Activated naive CD8-positive, alpha-beta T cell treated with anti-CD3 and anti-CD28 coated beads, Interleukin-2, amount 50 U/mL, for 24 hours (primary cell): Measurements from ENCODE around the gene ARHGAP42.

ENCODE experiments used
- ATAC-seq: fragments of 150-1000 bp; cut with Tn5 transposase; one replicate; pipeline ENCODE4 v1.10.0; 2021
- DNase-seq: peaks from one replicate; pipeline ENCODE4 v3.0.0; 2021
- H3K27ac Mint-ChIP-seq: one replicate; pipeline ENCODE4 v1.8.0; 2021; ENCODE audit warnings: mild to moderate bottlenecking, mixed read lengths
- H3K27me3 Mint-ChIP-seq: one replicate; pipeline ENCODE4 v1.8.0; 2021; ENCODE audit warnings: mixed read lengths
- H3K36me3 Mint-ChIP-seq: one replicate; pipeline ENCODE4 v1.8.0; 2021; ENCODE audit warnings: low read depth, mixed read lengths
- H3K4me1 Mint-ChIP-seq: one replicate; pipeline ENCODE4 v1.8.0; 2021; ENCODE audit warnings: mixed read lengths
- H3K4me3 Mint-ChIP-seq: one replicate; pipeline ENCODE4 v1.8.0; 2021; ENCODE audit warnings: mild to moderate bottlenecking, moderate library complexity, mixed read lengths
- H3K9me3 Mint-ChIP-seq: one replicate; pipeline ENCODE4 v1.8.0; 2021; ENCODE audit warnings: mixed read lengths

The ARHGAP42 gene

DNA sequence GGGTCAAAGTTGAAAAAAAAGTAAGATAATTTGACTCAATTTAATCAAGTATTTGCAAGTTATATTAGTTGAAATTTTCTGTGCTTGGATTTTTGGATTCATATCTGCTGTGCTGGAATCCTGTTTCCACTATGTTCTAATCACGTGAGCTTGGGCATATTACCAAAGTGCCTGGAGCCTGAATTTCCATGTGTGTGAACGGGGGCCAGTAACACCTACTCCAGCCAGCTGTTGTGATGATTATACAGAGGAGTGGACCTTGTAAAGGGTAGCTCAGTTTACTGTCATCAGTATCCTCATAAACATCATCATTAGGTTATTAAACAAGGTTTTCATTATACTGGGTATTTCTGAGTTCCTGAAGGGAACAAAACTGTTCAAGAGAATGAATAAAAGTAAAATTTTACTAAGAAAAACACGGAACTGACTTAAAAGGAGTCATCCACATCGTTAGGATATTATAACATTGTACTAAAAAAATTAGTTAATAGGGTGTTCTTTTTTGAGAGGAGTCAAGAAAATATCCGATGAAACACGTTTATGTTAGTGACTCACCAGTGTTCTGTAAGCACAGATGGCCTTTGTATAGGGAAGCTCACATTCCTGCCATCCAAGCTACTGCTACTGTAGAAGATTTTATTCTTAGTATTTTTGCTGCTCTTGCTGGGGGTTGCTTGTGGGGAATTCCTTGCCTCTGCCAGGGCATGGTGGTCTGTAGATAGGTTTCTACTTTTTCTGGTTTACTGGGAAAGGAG, 144.1 kb downstream of the ARHGAP42 start:
- Mint-ChIP-seq H3K4me3 (no peak overlapping the region), H3K4me1 (no peaks in the 10 kb centered on the region), H3K36me3 (no peaks in the 10 kb centered on the region), H3K9me3 (peaks cover 4% of the 10 kb centered on the region), H3K27ac (no peak overlapping the region), H3K27me3 (no peaks in the 10 kb centered on the region)
- no peak for ATAC-seq
- no peak for DNase-seq

DNA sequence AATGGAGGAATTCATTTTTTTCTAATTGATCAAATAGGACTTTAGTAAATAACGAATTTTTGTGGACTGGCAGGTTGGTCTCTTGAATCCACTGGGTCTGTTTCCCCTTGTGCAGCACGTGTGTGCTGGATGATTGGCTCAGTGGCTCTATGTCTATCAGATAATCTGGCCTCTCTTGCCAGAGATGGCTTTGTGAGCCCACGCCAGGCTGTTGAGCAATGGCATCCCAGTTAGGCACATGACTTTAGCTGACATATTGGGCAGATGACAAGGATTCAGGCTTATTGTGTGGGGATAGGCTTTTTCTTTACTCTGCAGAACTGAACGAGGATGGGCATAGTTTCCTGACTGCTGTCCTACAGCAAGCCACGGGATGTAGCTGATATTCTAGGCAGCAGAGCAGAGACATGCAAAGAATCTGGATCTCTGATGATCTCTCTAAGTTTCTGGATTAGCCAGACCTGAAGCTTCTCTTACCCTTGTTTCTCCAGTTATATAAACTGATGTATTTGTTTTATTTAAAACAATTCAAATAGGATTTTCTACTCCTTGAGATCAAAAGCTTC, 144.9 kb downstream of the ARHGAP42 start:
- no peak for ATAC-seq
- Mint-ChIP-seq H3K4me3 (no peak overlapping the region), H3K4me1 (no peaks in the 10 kb centered on the region), H3K27me3 (no peaks in the 10 kb centered on the region), H3K9me3 (peaks cover 4% of the 10 kb centered on the region), H3K27ac (no peak overlapping the region), H3K36me3 (no peaks in the 10 kb centered on the region)
- no peak for DNase-seq

DNA sequence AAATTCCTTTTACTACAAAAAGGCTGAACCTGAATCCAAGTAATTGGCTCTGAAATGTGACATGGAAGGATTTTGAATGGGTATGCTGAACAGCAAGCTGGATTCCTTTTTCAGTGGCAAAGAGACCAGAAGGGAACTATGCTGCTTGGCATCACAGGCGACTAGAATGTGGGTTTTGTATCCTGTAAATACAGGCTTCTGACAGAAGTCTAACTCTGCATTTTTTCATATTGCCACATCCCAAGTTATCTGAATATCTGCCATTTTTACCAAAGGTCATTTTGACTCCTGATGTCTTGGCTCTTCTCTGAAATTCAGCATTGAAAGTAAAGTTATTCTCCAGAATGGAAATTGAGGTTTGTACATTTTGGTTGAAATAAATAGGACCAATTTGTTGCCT, 145.7 kb downstream of the ARHGAP42 start:
- ATAC-seq (no peak), DNase-seq (no peak)
- Mint-ChIP-seq H3K36me3 (no peaks in the 10 kb centered on the region), H3K27me3 (peaks cover 2% of the 10 kb centered on the region), H3K27ac (no peak overlapping the region), H3K9me3 (peaks cover 4% of the 10 kb centered on the region), H3K4me3 (no peak overlapping the region), H3K4me1 (no peaks in the 10 kb centered on the region)

DNA sequence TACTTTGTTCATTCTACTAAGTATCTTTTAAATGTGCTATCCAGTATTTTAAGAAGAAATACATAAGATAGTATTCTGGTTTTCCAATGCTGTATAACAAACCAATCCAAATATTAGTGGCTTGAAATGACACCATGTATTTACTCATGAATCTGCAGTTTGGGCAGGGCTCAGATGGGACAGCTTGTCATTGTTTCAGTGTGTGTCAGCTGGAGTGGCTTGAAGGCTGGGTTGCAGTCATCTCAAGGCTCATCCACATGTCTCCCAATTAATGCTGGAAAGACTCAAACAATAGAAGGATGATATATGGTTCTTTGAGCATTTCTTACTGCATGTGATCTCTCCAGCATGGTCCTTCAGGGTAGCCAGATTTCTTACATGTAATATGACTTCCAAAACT, 146.2 kb downstream of the ARHGAP42 start:
- no peak for ATAC-seq
- H3K4me3 Mint-ChIP-seq, result no peak overlapping the region

DNA sequence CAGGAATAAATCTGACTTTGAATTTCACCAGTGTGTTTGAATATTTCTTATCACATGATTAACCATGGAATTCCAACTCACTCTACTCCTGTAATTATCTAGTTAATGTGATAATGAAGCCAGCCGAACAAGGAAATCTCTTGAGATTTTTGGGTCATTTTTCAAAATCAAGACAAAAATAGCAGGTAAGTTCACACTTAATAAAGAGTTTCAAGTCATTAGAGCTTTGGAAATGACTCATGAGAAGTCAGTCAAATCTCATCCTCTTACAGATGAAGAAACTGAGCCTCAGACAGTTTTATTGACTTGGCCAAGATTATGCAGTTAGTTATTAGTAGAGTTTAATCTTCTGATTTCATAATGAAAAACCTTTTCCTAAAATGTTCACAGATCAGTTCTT, 148.8 kb downstream of the ARHGAP42 start:
- Mint-ChIP-seq H3K36me3 (no peaks in the 10 kb centered on the region), H3K9me3 (peaks cover 4% of the 10 kb centered on the region), H3K27ac (no peak overlapping the region), H3K4me3 (no peak overlapping the region), H3K4me1 (no peaks in the 10 kb centered on the region), H3K27me3 (peaks cover 2% of the 10 kb centered on the region)
- DNase-seq (no peak), ATAC-seq (no peak)

More for the DNA sequence above, 146.2 kb downstream of the ARHGAP42 start:
- Mint-ChIP-seq H3K4me1 (no peaks in the 10 kb centered on the region), H3K36me3 (no peaks in the 10 kb centered on the region), H3K27me3 (peaks cover 2% of the 10 kb centered on the region), H3K27ac (no peak overlapping the region), H3K9me3 (peaks cover 4% of the 10 kb centered on the region)
- DNase-seq, result no peak

DNA sequence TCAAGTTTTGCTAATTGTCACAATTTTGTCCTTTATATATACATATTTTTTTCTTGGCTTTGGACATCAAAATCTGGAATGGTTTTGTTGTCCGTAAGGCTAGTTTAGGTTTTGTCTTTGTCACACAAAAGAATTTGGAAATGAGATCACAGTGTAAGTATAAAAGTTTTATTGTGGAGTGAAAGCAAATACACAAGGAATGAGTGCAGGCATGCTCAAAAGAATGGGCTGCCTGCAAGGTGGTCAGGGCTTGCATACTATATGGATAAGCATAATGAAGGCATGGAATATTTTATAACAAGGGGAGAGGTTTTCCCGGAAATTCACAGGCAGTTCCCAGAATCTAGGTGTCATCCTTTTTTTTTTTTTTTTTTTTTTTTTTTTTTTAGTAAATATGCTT, 150.2 kb downstream of the ARHGAP42 start:
- Mint-ChIP-seq H3K27ac (no peak overlapping the region), H3K9me3 (peaks cover 4% of the 10 kb centered on the region), H3K4me3 (no peak overlapping the region), H3K4me1 (no peaks in the 10 kb centered on the region), H3K36me3 (no peaks in the 10 kb centered on the region), H3K27me3 (peaks cover 2% of the 10 kb centered on the region)
- DNase-seq (no peak), ATAC-seq (no peak)

DNA sequence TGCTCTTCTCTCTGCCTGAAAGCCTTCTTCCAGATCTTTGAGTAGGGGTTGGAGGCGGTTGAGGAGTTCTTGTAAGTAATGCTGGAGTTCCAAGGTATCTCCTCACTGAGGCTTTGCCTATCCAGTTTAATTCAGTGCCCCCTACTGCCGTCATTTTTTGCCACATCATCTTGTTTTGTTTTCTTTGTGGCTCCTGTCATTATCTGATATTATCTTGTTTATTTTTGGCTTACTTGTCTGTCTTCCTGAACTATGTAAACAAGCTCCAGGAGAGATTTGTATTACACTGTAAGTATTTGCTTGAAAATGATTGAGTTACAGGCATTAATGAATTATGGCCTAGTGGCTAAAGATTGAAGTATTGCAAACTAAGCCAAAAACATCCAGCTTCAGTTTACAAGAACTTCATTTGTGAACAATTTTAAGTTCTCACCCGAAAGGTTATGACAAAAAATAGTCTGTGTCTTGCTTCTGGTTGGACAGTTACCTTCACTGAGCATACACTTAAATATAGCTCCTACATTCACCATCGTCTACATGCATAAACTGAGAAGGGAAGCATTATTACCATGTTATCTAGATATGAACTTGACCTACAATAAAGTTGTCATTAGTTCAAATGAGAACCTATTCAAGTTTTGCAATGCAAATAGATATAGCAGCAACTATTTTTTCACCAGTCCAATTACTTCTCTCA, 154.8 kb downstream of the ARHGAP42 start:
- ATAC-seq (no peak), DNase-seq (no peak)
- no peak overlapping the region for H3K27ac Mint-ChIP-seq
- no peaks in the 10 kb centered on the region for H3K36me3 Mint-ChIP-seq
- no peak overlapping the region for H3K4me3 Mint-ChIP-seq
- peaks cover 2% of the 10 kb centered on the region for H3K27me3 Mint-ChIP-seq
- H3K4me1 Mint-ChIP-seq, result no peaks in the 10 kb centered on the region
- H3K9me3 Mint-ChIP-seq, result no peaks in the 10 kb centered on the region

DNA sequence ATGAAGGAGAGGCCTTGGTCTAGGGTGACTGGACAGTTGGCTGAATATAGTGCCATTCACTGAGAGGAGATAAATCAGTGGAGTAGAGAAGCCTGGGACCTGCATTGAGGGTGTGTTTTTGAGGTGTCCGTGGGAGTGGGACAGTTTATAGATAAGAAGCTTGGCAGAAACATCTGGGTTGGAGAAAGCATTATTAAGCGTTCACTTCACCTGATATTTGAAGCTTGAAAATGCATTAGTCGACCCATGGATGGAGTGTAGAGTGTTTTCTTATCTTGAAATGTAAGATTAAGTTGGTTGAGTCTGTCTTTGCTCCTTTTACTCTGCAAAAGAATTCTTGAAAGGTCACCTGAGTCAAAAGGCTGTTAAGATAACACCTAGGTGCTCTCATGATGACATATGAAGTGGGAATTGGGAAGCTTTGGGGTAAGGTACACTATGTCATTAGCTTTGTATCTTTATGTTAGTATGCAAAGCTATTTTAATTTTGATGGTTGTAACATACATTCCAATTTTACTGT, 160.7 kb downstream of the ARHGAP42 start:
- H3K4me1 Mint-ChIP-seq, result no peaks in the 10 kb centered on the region
- H3K27me3 Mint-ChIP-seq, result no peaks in the 10 kb centered on the region
- H3K36me3 Mint-ChIP-seq, result no peaks in the 10 kb centered on the region
- H3K27ac Mint-ChIP-seq, result no peak overlapping the region
- ATAC-seq, result no peak
- DNase-seq, result no peak
- H3K9me3 Mint-ChIP-seq, result no peaks in the 10 kb centered on the region
- H3K4me3 Mint-ChIP-seq, result no peak overlapping the region

DNA sequence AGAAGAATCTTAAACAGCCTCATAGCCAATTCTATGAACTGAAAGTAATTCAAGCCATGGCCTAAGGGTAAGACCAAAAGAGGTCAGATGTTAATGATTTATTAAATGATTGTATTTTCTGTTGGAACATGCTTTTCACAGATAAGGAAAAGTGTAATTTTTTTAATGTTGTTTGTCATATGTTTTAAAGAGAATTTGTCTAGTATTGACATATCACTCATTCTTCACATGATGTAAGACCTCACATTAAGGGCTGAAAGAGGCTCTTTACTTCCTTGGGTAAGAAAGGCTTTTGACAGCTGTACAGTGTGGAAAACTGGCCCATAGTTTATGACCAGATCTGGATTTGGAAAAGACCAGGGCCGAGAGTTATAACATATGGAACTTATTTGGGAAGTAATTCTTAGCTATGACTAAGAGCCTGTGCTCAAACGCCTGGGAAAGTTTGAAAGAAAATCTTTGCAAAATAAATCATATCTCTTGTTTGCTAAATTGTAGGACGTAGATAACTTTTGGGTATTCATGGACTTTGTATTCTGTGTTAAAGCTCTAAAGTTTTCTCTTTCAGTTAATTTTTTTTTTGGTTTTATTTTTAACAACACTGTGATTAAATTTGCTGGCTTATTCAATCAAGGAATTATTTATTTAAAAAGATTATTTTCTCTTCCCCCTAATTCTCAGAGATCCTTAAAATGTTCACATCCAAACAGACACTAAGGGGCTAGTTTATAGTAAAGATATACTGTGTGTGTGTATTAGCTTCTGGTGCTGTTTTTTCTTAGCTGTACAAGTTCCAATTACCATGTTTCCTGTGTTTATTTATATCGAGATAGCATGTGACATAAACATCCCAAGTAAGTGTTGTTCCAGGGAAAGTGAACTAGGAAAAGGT, 162.2 kb downstream of the ARHGAP42 start:
- H3K4me1 Mint-ChIP-seq, result no peaks in the 10 kb centered on the region
- ATAC-seq, result no peak
- no peaks in the 10 kb centered on the region for H3K36me3 Mint-ChIP-seq
- H3K27ac Mint-ChIP-seq, result no peak overlapping the region
- H3K27me3 Mint-ChIP-seq, result no peaks in the 10 kb centered on the region
- no peak for DNase-seq
- no peak overlapping the region for H3K4me3 Mint-ChIP-seq
- H3K9me3 Mint-ChIP-seq, result no peaks in the 10 kb centered on the region

DNA sequence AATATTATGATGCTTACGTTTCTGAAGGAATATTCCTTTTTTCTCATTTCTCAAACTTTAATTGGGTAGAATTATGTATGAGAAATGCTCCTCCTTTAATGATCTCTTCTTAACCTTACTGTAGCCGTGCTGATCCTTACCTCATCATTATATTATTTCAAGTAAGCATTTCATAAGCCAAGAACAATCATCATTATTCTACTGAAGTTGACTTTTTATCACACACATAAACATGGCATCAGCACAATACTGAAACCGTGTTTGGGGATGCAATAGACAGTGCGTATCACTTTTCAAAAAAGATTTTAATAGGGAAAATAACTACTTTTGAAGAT, 162.8 kb downstream of the ARHGAP42 start:
- no peaks in the 10 kb centered on the region for H3K27me3 Mint-ChIP-seq
- no peaks in the 10 kb centered on the region for H3K9me3 Mint-ChIP-seq
- H3K36me3 Mint-ChIP-seq, result no peaks in the 10 kb centered on the region
- no peak overlapping the region for H3K27ac Mint-ChIP-seq
- ATAC-seq (no peak), DNase-seq (no peak)
- H3K4me1 Mint-ChIP-seq, result no peaks in the 10 kb centered on the region
- no peak overlapping the region for H3K4me3 Mint-ChIP-seq

DNA sequence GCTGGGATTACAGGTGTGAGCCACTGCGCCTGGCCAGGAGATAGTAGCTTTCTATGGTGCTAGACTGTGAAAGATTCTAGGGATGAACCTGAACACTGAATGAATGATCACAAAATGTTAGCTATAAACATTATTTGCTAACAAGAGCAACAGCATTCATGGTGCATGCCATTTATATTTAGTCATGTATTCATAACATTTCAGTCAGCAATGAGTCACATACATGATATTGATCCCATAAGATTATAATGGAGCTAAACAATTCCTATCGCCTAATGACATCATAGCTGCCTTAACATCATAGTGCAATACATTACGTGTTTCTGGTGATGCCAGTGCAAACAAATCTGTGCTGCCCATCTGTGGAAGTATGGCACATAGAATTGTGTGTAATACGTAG, 164.1 kb downstream of the ARHGAP42 start:
- Mint-ChIP-seq H3K4me1 (no peaks in the 10 kb centered on the region), H3K27ac (no peak overlapping the region), H3K27me3 (no peaks in the 10 kb centered on the region), H3K36me3 (no peaks in the 10 kb centered on the region), H3K9me3 (no peaks in the 10 kb centered on the region), H3K4me3 (no peak overlapping the region)
- ATAC-seq, result no peak
- no peak for DNase-seq

DNA sequence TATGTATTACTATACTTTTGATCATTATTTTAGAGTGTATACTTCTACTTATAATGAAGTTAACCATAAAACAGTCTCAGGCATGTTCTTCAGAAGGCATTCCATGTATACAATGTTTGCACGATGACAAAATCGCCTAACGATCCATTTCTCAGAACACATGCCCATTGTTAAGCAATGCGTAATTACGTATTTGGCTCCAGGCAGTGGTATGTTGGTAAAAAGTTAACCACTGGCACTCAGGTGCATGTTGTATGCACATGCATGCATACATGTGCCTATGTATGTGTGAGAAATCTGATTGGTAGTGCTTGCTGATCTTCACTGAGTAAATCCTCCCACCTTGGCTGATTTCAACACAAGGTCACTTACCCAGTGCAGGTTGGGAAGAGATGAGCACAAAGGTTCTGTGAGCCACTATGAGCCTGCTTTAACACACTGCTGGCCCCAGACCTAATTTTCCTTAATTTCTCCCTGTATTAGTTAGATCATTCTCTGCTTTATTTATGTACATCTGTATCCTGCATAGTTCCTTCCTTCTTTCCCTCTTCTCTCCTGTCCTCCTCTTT, 164.6 kb downstream of the ARHGAP42 start:
- Mint-ChIP-seq H3K27ac (no peak overlapping the region), H3K4me1 (no peaks in the 10 kb centered on the region), H3K4me3 (no peak overlapping the region), H3K36me3 (no peaks in the 10 kb centered on the region), H3K9me3 (no peaks in the 10 kb centered on the region), H3K27me3 (no peaks in the 10 kb centered on the region)
- DNase-seq, result no peak
- ATAC-seq, result no peak

DNA sequence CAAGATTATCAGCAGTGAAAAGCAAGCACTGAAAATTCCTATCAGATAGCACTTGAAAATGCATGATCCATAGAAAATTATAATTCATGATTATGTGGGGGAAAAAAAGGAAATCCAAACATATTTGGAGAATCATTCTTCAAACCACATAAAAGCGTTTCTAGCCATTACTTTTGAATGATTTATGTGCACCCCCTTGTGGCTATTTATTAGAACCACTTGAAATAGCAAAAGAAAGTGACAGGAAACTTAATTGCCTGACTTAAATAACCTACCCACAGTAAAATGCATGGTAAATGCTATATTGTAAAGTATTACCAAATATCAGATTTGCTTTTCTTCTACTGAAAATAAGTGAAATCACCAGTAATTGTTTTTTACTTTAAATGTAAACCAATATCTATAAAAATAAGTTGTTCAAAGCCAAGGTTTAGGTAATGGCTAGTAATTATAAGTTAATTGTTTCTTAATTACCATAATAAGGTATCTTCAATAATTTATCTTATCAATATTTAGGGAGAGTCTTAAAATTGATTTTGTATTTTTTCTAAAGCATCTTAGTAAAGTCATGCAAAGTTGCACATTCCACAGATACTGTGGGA, 168.5 kb downstream of the ARHGAP42 start:
- H3K4me1 Mint-ChIP-seq, result no peaks in the 10 kb centered on the region
- ATAC-seq (no peak), DNase-seq (no peak)
- no peaks in the 10 kb centered on the region for H3K9me3 Mint-ChIP-seq
- no peak overlapping the region for H3K4me3 Mint-ChIP-seq
- no peaks in the 10 kb centered on the region for H3K36me3 Mint-ChIP-seq
- H3K27me3 Mint-ChIP-seq, result no peaks in the 10 kb centered on the region
- no peak overlapping the region for H3K27ac Mint-ChIP-seq
